PFSK-1 (cell line): Measurements from ENCODE around the gene DLGAP4.

ENCODE experiments used
- FOXP2 ChIP-seq: optimal IDR thresholded peaks from 2 replicates; pipeline ENCODE3; 2011; ENCODE audit warnings: borderline replicate concordance, control low read depth, inconsistent platforms; ENCODE audit not compliant: insufficient read depth; ENCODE audit errors: extremely low read length, extremely low read depth
- POLR2AphosphoS5 ChIP-seq: IDR thresholded peaks from 2 replicates; pipeline ENCODE4 v1.6.1; 2012; ENCODE audit warnings: low read depth, mild to moderate bottlenecking, control low read depth, low read length, moderate library complexity
- SIN3A ChIP-seq: IDR thresholded peaks from 2 replicates; pipeline ENCODE4 v1.6.1; 2012; ENCODE audit warnings: mild to moderate bottlenecking, low read length, moderate library complexity, borderline replicate concordance; ENCODE audit not compliant: insufficient read depth
- TAF1 ChIP-seq: IDR thresholded peaks from 2 replicates; pipeline ENCODE4 v1.6.1; 2012; ENCODE audit warnings: low read length, control low read depth, borderline replicate concordance; ENCODE audit not compliant: insufficient read depth
- TF ChIP-seq, protein P1 (sequence below), 2 experiments: IDR thresholded peaks; 2 replicates each; pipeline versions ENCODE4 v1.6.1 to v1.8.0; 2011 to 2012; ENCODE audit warnings: low read depth in 2 of 2, low read length in 2 of 2, control low read depth in 1 of 2, inconsistent platforms in 1 of 2, mild to moderate bottlenecking in 1 of 2, moderate library complexity in 1 of 2; ENCODE audit not compliant: insufficient read depth in 1 of 2

Gene DLGAP4

DNA sequence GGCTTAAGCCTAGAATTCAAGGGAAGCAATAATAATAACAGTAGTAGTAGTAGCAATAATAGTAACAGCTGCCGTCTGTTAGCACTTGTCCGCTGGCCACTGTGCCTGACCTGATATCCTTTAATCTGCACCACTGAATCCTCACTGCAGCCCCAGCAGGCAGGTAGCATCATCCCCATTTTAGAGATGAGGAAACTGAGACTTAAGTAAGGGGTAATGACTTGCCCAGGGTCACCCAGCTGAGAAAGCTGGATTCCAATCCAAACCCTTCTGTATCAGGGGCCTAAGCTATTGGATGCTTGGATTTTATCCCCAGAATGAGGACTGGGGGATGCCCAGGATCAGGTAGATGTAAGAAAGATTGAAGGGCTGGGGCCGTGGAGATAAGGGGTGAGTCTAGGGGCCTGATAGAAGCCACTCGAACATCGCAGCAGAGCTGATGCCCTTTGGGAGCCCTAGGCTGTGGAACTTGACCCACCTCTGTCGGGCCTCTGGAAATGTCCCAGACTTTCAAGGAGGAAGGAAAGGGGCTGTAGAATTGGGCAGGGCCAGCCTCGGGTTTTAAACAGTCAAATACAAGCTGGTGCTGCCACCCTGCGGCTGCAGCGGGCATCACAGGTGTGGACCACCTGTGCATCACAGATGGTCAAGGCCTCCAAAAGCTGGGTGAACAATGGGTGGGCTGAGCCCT lies 133.0 kb downstream of the DLGAP4 start:
- TF ChIP-seq, protein P1, sequence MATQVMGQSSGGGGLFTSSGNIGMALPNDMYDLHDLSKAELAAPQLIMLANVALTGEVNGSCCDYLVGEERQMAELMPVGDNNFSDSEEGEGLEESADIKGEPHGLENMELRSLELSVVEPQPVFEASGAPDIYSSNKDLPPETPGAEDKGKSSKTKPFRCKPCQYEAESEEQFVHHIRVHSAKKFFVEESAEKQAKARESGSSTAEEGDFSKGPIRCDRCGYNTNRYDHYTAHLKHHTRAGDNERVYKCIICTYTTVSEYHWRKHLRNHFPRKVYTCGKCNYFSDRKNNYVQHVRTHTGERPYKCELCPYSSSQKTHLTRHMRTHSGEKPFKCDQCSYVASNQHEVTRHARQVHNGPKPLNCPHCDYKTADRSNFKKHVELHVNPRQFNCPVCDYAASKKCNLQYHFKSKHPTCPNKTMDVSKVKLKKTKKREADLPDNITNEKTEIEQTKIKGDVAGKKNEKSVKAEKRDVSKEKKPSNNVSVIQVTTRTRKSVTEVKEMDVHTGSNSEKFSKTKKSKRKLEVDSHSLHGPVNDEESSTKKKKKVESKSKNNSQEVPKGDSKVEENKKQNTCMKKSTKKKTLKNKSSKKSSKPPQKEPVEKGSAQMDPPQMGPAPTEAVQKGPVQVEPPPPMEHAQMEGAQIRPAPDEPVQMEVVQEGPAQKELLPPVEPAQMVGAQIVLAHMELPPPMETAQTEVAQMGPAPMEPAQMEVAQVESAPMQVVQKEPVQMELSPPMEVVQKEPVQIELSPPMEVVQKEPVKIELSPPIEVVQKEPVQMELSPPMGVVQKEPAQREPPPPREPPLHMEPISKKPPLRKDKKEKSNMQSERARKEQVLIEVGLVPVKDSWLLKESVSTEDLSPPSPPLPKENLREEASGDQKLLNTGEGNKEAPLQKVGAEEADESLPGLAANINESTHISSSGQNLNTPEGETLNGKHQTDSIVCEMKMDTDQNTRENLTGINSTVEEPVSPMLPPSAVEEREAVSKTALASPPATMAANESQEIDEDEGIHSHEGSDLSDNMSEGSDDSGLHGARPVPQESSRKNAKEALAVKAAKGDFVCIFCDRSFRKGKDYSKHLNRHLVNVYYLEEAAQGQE (IDR thresholded peaks at IDR 0.05; ENCODE audit: insufficient read depth in 1 of 2, low read depth in 2 of 2, low read length in 2 of 2), result peak; percentile 59 to 63; a peak in 1 of 4 replicates
- TF ChIP-seq POLR2AphosphoS5, result no peak

DNA sequence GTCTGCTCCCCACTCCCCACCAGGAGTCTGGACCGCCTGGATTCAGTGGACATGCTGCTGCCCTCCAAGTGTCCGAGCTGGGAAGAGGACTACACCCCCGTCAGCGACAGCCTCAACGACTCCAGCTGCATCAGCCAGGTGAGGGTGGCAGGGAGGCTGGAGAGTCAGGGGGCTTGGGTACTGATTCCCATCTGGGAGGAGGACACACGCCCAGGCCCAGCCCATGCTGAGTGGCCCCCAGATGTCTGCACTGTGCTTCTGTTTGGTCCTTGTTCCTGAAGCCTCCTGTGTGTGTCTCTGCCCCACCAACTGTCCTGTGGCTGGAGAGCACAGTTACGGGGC lies 133.6 kb downstream of the DLGAP4 start:
- TF ChIP-seq, protein P1 (IDR thresholded peaks at IDR 0.05; ENCODE audit: insufficient read depth in 1 of 2, low read depth in 2 of 2, low read length in 2 of 2), result no peak
- no peak for TF ChIP-seq POLR2AphosphoS5
- no peak for TF ChIP-seq FOXP2
- no peak for TF ChIP-seq SIN3A
- no peak for TF ChIP-seq TAF1

DNA sequence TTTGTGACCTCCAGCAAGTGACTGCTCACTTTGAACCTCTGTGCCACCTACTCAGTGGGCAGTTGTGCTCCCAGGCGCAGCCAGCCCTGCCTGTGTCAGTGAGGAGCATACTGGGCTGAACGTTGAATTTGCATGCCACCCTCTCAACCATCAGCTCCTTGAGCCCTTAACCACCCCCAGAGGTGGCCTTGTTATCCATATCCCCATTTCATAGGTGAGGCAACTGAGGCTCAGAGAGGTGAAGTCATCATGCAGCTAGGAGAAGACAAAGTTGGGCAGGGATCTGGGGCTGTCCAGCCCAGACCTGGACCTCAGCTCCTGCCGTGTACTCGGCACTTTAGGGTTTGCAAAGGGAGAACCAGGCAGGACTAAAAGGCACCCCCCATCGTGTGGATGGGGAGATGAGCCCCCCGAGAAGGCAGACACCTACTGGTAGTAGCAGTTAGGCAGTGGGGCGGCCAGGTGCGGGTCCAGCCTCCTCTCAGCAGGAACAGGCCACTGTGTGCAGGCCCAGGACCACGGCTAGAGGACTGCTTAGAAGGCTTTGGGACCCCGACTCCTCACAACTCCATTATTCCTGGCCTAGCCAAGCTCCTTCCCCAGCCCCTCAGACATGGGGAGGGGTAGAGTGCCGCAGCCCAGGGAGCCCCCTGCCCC lies 134.4 kb downstream of the DLGAP4 start:
- no peak for TF ChIP-seq FOXP2
- no peak for TF ChIP-seq POLR2AphosphoS5
- TF ChIP-seq SIN3A, result no peak
- TF ChIP-seq, protein P1 (IDR thresholded peaks at IDR 0.05; ENCODE audit: insufficient read depth in 1 of 2, low read depth in 2 of 2, low read length in 2 of 2), result no peak
- TF ChIP-seq TAF1, result no peak

DNA sequence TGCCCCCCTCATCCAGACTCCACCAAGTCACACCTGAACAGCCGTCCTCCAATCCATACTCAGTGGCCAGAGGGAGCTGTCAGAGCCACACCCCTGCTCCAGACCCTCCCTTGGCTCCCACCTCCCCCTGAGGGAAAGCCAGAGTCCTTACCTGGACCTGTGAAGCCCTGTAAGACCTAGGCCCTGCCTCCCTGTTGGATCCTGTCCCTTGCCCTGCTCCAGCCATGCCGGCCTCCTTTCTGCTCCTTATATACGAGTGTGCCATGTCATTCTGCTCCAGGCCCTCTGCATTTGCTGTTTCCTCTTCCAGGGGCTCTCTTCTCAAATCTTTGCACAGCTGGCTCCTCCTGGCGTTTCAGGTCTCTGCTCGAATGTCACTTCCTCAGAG lies 134.9 kb downstream of the DLGAP4 start:
- TF ChIP-seq FOXP2 (no peak), TAF1 (no peak), SIN3A (no peak), POLR2AphosphoS5 (no peak)
- TF ChIP-seq, protein P1 (IDR thresholded peaks at IDR 0.05; ENCODE audit: insufficient read depth in 1 of 2, low read depth in 2 of 2, low read length in 2 of 2), result no peak

DNA sequence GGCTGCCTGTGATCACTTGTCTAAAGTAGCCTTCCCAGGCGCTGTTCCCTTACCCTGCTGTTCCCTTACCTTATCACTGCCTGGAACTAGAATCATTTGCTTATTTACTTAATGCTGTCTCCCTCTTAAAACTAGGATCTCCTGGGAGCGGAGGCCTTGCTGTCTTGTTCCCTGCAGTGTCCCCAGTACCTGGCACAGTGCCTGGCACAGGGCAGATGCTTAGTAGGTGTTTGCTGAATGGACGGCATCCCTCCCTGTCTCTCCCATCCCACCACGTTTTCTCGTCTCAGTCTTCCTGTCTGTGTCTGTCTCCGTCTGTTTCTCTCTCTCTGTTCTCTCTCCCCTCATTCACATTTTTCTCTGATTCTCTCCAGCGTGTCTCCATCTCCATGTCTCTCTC lies 135.3 kb downstream of the DLGAP4 start:
- TF ChIP-seq TAF1 (no peak), SIN3A (no peak)
